ENCODE measurements around the gene SYF2. TPM values are rescaled to one million over a fixed set of nuclear protein-coding genes. Genes with fewer than 3 reads are reported as not detected.

The SYF2 gene
- total and polyA plus RNA-seq, 2 of the 4 experiments (the other 2 are of a cell fraction) = 8.6 to 19.5 TPM

GRCh38 chr1:25183126-25183980 lies 48.9 kb downstream of the SYF2 start:
- Histone ChIP-seq H2BK5ac (ENCODE audit: low read depth, low read length, poor library complexity, severe bottlenecking) (no peak overlapping the region), H3K18ac (ENCODE audit: low read depth, low read length) (no peak overlapping the region), H3K4ac (ENCODE audit: low read depth, low read length) (no peak overlapping the region), H3K27me3 (ENCODE audit: control insufficient read depth, insufficient read depth, low read length) (peaks cover 19% of the 10 kb centered on the region), H2BK15ac (ENCODE audit: low read depth, low read length) (no peak overlapping the region), H3K27ac (ENCODE audit: insufficient read depth, low read length) (no peak overlapping the region), H2BK20ac (ENCODE audit: low read depth, low read length) (no peak overlapping the region), H3K9me3 (ENCODE audit: control insufficient read depth, insufficient read depth, low read length) (no peaks in the 10 kb centered on the region), H3K4me1 (ENCODE audit: control insufficient read depth, insufficient read depth, low read length) (peaks cover 2% of the 10 kb centered on the region; the same call in 1 of the 2 replicates), H2BK120ac (ENCODE audit: low read depth, low read length) (no peak overlapping the region), H4K8ac (ENCODE audit: low read depth in 2 of 2, low read length in 2 of 2) (no peak overlapping the region), H4K91ac (ENCODE audit: insufficient read depth, low read depth, low read length) (no peak overlapping the region), H2AK5ac (ENCODE audit: low read depth, low read length) (0 out of 2 replicates have a peak overlapping the region, but pooled peaks have one; percentile 18), H3K23ac (ENCODE audit: low read depth, low read length) (no peak overlapping the region), H3K9me1 (ENCODE audit: insufficient read depth, low read length) (no peaks in the 10 kb centered on the region), H3K36me3 (ENCODE audit: control insufficient read depth, insufficient read depth, low read length) (no peaks in the 10 kb centered on the region), H4K5ac (ENCODE audit: low read depth, low read length) (no peak overlapping the region), H3K56ac (ENCODE audit: extremely low read depth, insufficient read depth, low read length) (no peak overlapping the region), H2AFZ (replicated peaks; ENCODE audit: low read length, poor library complexity) (peak overlapping the region; percentile 21), H3K9ac (ENCODE audit: low read depth, low read length) (no peak overlapping the region), H3K79me1 (ENCODE audit: low read depth in 1 of 2, low read length in 2 of 2) (no peaks in the 10 kb centered on the region), H3K4me3 (ENCODE audit: insufficient read depth, low read depth, low read length) (no peak overlapping the region), H3K4me2 (ENCODE audit: low read depth, low read length) (no peak overlapping the region), H3K14ac (replicated peaks; ENCODE audit: low read depth, low read length) (no peak overlapping the region), H2AK9ac (replicated peaks; ENCODE audit: low read depth, low read length, poor library complexity) (no peak overlapping the region), H4K20me1 (ENCODE audit: insufficient read depth, low read length) (no peaks in the 10 kb centered on the region)
- intact Hi-C loops (cut with micrococcal nuclease) (no loop called here), in situ Hi-C loops (cut with MboI; ENCODE audit: low sequenced_read_pairs) (no loop called here), dilution Hi-C loops (cut with HindIII; ENCODE audit: low sequenced_read_pairs, unreplicated experiment) (no loop called here)
- DNase-seq = no peak
- WGBS, 2 experiments (ENCODE audit: extremely low coverage in 2 of 2, insufficient read length in 1 of 2) = 79% methylated on average over 8 of the region's 21 CpGs; no CpG with 5 or more reads in 1 of the 2 experiments
- BruUV-seq (replicated peaks) = no TSS peak
- POLR2A ChIA-PET (ENCODE audit: unreplicated experiment) = no interaction called here
- no peak for ATAC-seq (ENCODE audit: low read depth)
- no peak for TF ChIP-seq FOS (IDR thresholded peaks at IDR 0.05; ENCODE audit: low read depth, low read length)
- TF ChIP-seq USF2 (IDR thresholded peaks at IDR 0.05; ENCODE audit: low read depth, low read length) = no peak
- CTCF ChIA-PET = no interaction called here
